GM12892 (cell line): ENCODE measurements around the gene ITGB2.

ENCODE experiments used
- POLR2A ChIP-seq: IDR thresholded peaks from 2 replicates; pipeline ENCODE4 v1.6.1; 2011; ENCODE audit warnings: low read depth, low read length, control low read depth
- POLR2AphosphoS5 ChIP-seq: IDR thresholded peaks from 2 replicates; pipeline ENCODE4 v1.6.1; 2011; ENCODE audit warnings: low read depth, low read length, control low read depth
- TAF1 ChIP-seq: IDR thresholded peaks from 2 replicates; pipeline ENCODE4 v1.6.1; 2011; ENCODE audit warnings: low read depth, mild to moderate bottlenecking, control low read depth, low read length, borderline replicate concordance

DNA sequence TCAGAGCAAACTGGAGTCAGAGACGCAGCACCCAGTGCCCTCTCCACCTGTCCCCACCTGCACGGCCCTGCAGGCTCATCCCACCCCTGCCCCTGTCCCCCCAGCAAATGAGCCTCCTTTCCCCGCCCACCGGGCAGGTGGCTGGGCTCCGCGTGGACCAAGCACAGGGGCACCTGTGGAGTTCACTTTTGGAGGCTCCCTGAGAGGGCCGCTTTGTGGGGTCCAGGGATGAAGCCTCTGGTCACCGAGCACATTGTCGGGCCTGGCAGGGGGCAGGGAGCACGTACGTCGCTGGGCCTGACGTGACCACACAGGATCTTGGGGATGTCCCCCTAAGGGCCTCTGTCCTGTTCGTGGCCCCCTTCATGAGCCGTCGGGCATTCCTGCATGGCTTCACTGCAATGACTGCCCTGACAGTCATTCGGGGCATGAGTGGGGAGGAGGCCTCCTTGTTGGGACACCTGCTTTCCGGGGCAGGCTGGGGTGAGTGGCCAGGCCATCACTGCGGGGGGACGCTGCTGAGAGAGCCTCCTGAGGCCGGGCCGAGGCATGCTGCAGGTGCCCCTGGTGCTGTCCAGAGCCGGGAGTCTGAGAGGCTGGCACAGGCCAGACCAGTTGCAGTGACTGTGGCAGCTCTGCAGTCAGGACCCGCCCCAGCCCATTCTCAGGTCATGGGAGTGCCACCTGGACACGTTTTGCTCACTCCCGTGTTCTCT is 38.8 kb upstream of the ITGB2 start:
- TF ChIP-seq POLR2A = no peak
- TF ChIP-seq TAF1 = no peak
- TF ChIP-seq POLR2AphosphoS5 = no peak
